GM18951 (cell line): Measurements from ENCODE around the gene NIPSNAP3A.

Experiments
- POLR2A ChIP-seq: IDR thresholded peaks from 4 replicates; pipeline ENCODE4 v1.6.1; 2011; ENCODE audit warnings: mild to moderate bottlenecking; ENCODE audit not compliant: insufficient read length, insufficient read depth; ENCODE audit errors: extremely low read depth
- in situ Hi-C: fragments of 300-500 bp; cut with MboI; formaldehyde crosslinking; loops from one replicate; pipeline ENCODE4 v1.12.0; 2022; ENCODE audit warnings: low sequenced_read_pairs, mixed read lengths, inconsistent platforms; ENCODE audit not compliant: unreplicated experiment

NIPSNAP3A gene

DNA sequence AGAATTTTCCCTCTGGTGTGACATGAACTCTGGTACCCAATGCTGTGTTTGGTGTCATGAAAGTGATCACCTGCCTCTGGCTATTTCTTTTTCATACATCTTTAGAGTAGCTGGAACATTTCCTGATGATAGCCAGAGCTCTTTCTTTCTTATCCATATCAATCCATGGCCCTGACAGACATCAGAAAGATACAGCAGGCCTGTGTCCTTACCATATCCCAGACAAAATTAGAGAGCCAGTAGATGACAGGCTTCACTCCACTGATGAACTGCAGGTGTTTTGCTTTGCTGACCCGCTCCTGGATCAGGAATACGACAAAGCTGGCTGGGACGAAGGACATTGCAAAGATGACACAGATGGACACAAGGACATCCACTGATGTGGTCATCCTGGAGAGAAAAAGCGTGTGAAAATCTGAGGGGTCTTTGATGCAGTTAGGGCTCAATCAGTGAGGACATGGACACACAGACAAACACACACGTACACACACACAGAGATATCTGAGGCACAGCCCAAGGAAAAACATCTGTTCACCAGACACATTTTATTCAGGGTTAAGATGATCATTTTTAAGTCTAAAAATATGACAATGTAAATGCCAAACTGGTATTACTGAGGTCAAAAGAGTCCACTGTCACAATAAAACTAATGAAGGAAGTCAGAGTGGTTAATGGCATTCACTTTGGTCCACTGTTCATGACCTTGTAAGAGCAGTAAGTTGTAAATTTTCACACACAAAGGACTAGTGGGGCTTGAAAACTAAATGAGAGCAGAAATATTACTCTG is 50.9 kb downstream of the NIPSNAP3A start:
- in situ Hi-C loops = loop anchor here (25.0 kb wide), 1 partner anchor 614 kb away; no protein-coding TSS in a partner anchor
- no peak for TF ChIP-seq POLR2A

DNA sequence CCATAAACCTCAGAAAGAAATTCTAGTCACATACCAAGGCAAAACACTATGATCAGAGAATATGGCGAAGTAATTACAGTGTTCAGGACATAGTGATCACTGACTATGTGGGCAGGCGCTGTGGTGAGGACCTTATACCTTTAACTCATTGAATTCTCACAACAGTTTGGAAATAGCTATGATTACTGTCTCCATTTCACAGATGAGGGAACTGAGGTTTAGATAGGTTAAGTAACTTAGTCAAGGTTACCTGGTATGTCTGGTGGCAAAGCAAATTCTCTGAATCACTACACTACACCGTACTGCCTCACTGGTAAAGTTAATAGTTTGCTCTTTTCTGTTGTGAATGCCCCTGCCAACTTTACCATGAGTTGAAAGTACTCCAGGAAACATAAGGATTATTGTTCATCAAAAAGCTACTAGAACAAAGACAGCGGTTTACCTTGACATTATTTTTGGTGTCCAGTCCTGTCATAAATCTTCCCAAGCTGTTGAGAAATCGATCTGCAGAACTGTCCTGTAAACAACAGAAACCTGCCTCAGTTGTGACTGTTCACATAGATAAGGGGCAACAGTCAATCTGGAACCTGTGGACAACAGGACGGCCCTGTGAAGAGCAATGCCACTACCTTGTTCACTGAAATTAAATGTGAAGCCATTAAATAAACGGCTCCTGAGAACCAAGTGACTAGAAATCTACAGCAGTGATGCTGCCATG is 52.7 kb downstream of the NIPSNAP3A start:
- in situ Hi-C loops = no loop called here

GRCh38 chr9:104802110-104802509 is 54.6 kb downstream of the NIPSNAP3A start:
- in situ Hi-C loops = no loop called here
- TF ChIP-seq POLR2A = no peak

More for the DNA sequence above, 52.7 kb downstream of the NIPSNAP3A start:
- no peak for TF ChIP-seq POLR2A

- in situ Hi-C loops = no loop called here
- no peak for TF ChIP-seq POLR2A
Observed at GRCh38 chr9:104802906-104803305, 55.4 kb downstream of the NIPSNAP3A start.

- in situ Hi-C loops = no loop called here
- TF ChIP-seq POLR2A = no peak
Observed at GRCh38 chr9:104805441-104805840, 58.0 kb downstream of the NIPSNAP3A start.

GRCh38 chr9:104808035-104808614 is 60.6 kb downstream of the NIPSNAP3A start:
- in situ Hi-C loops = no loop called here
- no peak for TF ChIP-seq POLR2A
